ENCODE data around the gene ARL15. TPM values are rescaled to one million over a fixed set of nuclear protein-coding genes. Genes with fewer than 3 reads are reported as not detected.

Gene ARL15
- total and polyA plus RNA-seq, 2 of the 8 experiments (the other 6 are each of a cell fraction or from before 2014, with no cell fraction given): 9.9 to 21.2 TPM

GRCh38 chr5:54001976-54002775 is 308.2 kb downstream of the ARL15 start (continued):
- TF ChIP-seq GTF2F1 (IDR thresholded peaks at IDR 0.05; ENCODE audit: borderline replicate concordance, low read depth, low read length): no peak

Data from H1 (cell line).